Endothelial cell of umbilical vein (primary cell): Measurements from ENCODE around the gene EHD3. TPM values are rescaled to one million over a fixed set of nuclear protein-coding genes. Genes with fewer than 3 reads are reported as not detected.

Experiments used
- BruUV-seq: library from RNA; stranded (reverse); fragments of 400-500 nt; replicated peaks from 2 replicates; lab custom pipeline; 2021; lab: Mats Ljungman, UMichigan
- CTCF ChIA-PET: fragments of 300-600, 350-600 bp; sonication (Branson Sonifier 250); formaldehyde crosslinking; loops from one replicate; lab custom pipeline; 2021; ENCODE audit warnings: antibody characterized with exemption, inconsistent platforms; lab: Charles Lee
- POLR2A ChIA-PET: fragments of 300-600, 350-600 bp; sonication (Branson Sonifier 250); formaldehyde crosslinking; loops from one replicate; lab custom pipeline; 2021; ENCODE audit warnings: antibody characterized with exemption, inconsistent platforms; lab: Charles Lee
- DNase-seq: peaks from one replicate; pipeline ENCODE4 v3.0.0-alpha.2; 2011; ENCODE audit warnings: low read depth, low spot score
- FAIRE-seq: peaks from 2 replicates; lab custom pipeline; 2011; peaks lifted over from hg19 to GRCh38; lab: Jason Lieb, UNC
- H2AFZ ChIP-seq: 2 replicates; pipeline ENCODE4 v1.6.0; 2012; ENCODE audit warnings: low read depth, low read length, control low read depth, inconsistent platforms
- H3K27ac ChIP-seq: 2 replicates; pipeline ENCODE4 v1.5.1; 2011; ENCODE audit warnings: low read depth, mild to moderate bottlenecking, control low read depth, low read length, moderate library complexity; ENCODE audit not compliant: insufficient read depth
- H3K27me3 ChIP-seq, 2 experiments: 2 replicates each; pipeline versions ENCODE4 v1.6.0 to v1.6.1; 2011; ENCODE audit warnings: low read length in 2 of 2, mixed read lengths in 1 of 2; ENCODE audit not compliant: control insufficient read depth in 2 of 2, insufficient read depth in 2 of 2
- H3K36me3 ChIP-seq, 2 experiments: 2 replicates in 1 of 2; 3 replicates in 1 of 2; pipeline ENCODE4 v1.5.1; 2011; ENCODE audit warnings: low read length in 2 of 2, mild to moderate bottlenecking in 1 of 2, moderate library complexity in 1 of 2; ENCODE audit not compliant: control insufficient read depth in 2 of 2, insufficient read depth in 2 of 2; ENCODE audit errors: extremely low read depth in 1 of 2
- H3K4me1 ChIP-seq: 3 replicates; pipeline ENCODE4 v1.5.1; 2011; ENCODE audit warnings: mild to moderate bottlenecking, low read length; ENCODE audit not compliant: control insufficient read depth, insufficient read depth; ENCODE audit errors: extremely low read depth
- H3K4me2 ChIP-seq: 2 replicates; pipeline ENCODE4 v1.6.1; 2011; ENCODE audit warnings: low read length, control low read depth, mixed read lengths; ENCODE audit not compliant: insufficient read depth
- H3K4me3 ChIP-seq, 3 experiments: fragments of 200-600 bp in 1 of 3; sonication (generic), shearing (Covaris generic) in 1 of 3; replicated peaks in 1 of 3; 2 replicates each; pipeline ENCODE4 v1.5.1; 2011 to 2016; ENCODE audit warnings: control low read depth in 3 of 3, low read length in 3 of 3, mild to moderate bottlenecking in 2 of 3, inconsistent platforms in 1 of 3, low read depth in 1 of 3, moderate library complexity in 1 of 3; ENCODE audit not compliant: insufficient read depth in 1 of 3
- H3K79me2 ChIP-seq: 2 replicates; pipeline ENCODE4 v1.6.0; 2012; ENCODE audit warnings: low read length, inconsistent platforms; ENCODE audit not compliant: control insufficient read depth, insufficient read depth
- H3K9ac ChIP-seq: replicated peaks from 2 replicates; pipeline ENCODE3; 2011; ENCODE audit warnings: low read length, control low read depth; ENCODE audit not compliant: insufficient read depth; ENCODE audit errors: extremely low read depth
- H3K9me1 ChIP-seq: replicated peaks from 3 replicates; pipeline ENCODE4 v1.6.0; 2011; ENCODE audit warnings: mild to moderate bottlenecking, low read length; ENCODE audit not compliant: control insufficient read depth, insufficient read depth; ENCODE audit errors: extremely low read depth
- H3K9me3 ChIP-seq: replicated peaks from 2 replicates; pipeline ENCODE4 v1.5.1; 2012; ENCODE audit warnings: low read length, inconsistent platforms; ENCODE audit not compliant: control insufficient read depth, insufficient read depth
- H4K20me1 ChIP-seq: replicated peaks from 2 replicates; pipeline ENCODE3; 2011; ENCODE audit warnings: mild to moderate bottlenecking, low read length; ENCODE audit not compliant: control insufficient read depth, insufficient read depth; ENCODE audit errors: extremely low read depth
- EZH2 ChIP-seq: IDR thresholded peaks from 2 replicates; pipeline ENCODE4 v1.6.1; 2012; ENCODE audit warnings: borderline replicate concordance, low read depth, mild to moderate bottlenecking, moderate library complexity, low read length, inconsistent platforms; ENCODE audit not compliant: severe bottlenecking
- FOS ChIP-seq: IDR thresholded peaks from 2 replicates; pipeline ENCODE4 v1.6.1; 2011; ENCODE audit warnings: mild to moderate bottlenecking, low read length, moderate library complexity, borderline replicate concordance; ENCODE audit not compliant: insufficient read depth
- GATA2 ChIP-seq: IDR thresholded peaks from 2 replicates; pipeline ENCODE4 v1.7.0; 2011; ENCODE audit warnings: low read depth, mild to moderate bottlenecking, moderate library complexity, mixed read lengths, low read length; ENCODE audit not compliant: insufficient read length, insufficient read depth
- JUN ChIP-seq: IDR thresholded peaks from 2 replicates; pipeline ENCODE4 v1.6.1; 2011; ENCODE audit warnings: borderline replicate concordance, low read depth; ENCODE audit not compliant: insufficient read length, insufficient read depth
- MYC ChIP-seq: IDR thresholded peaks from one replicate; pipeline ENCODE4 v1.6.1; 2011; ENCODE audit warnings: mild to moderate bottlenecking, low read depth, low read length
- POLR2A ChIP-seq: IDR thresholded peaks from 2 replicates; pipeline ENCODE4 v1.6.1; 2012; ENCODE audit warnings: low read depth, mild to moderate bottlenecking, control low read depth, low read length
- POLR2AphosphoS5 ChIP-seq: IDR thresholded peaks from 2 replicates; pipeline ENCODE4 v1.6.1; 2012; ENCODE audit warnings: low read depth, mild to moderate bottlenecking, control low read depth, low read length, moderate library complexity; ENCODE audit not compliant: insufficient read depth
- dilution Hi-C: fragments of 300-500 bp; cut with MboI; formaldehyde crosslinking; loops from one replicate; pipeline ENCODE4 v1.15.0; 2019; ENCODE audit warnings: low sequenced_read_pairs; ENCODE audit not compliant: extremely low pct_ligation_motif_present
- intact Hi-C: fragments of 100-400 bp; cut with micrococcal nuclease; formaldehyde crosslinking; loops from one replicate; pipeline ENCODE4 v1.10.0; 2022
- polyA plus RNA-seq, 4 experiments: library from polyadenylated mRNA; depleted of rRNA in 3 of 4; stranded (reverse) in 3 of 4; unstranded in 1 of 4; fragments of >200 nt; gene quantifications; 2 replicates each; pipeline versions ENCODE4 v1.2.1 to v1.2.3, GENCODE V29; 2011 to 2012; ENCODE audit warnings: missing spikeins in 1 of 4
- total RNA-seq: library from RNA; stranded (reverse); gene quantifications from 2 replicates; pipeline ENCODE4 v1.2.3, GENCODE V29; 2021
- TF ChIP-seq, protein P1 (sequence below): IDR thresholded peaks from 2 replicates; pipeline ENCODE4 v1.6.1; 2011; ENCODE audit not compliant: insufficient read depth, insufficient read length
- TF ChIP-seq, protein P2 (sequence below), 2 donors: IDR thresholded peaks; 1 replicate in 1 of 2; 2 replicates in 1 of 2; pipeline ENCODE4 v1.5.1; 2011; ENCODE audit warnings: low read length in 2 of 2, mild to moderate bottlenecking in 2 of 2, moderate library complexity in 2 of 2, control low read depth in 1 of 2, inconsistent platforms in 1 of 2, low read depth in 1 of 2; ENCODE audit not compliant: insufficient read depth in 1 of 2; ENCODE audit errors: extremely low read depth in 1 of 2

Gene EHD3
- total and polyA plus RNA-seq, 2 donors (not counting 3 experiments of a cell fraction or from before 2014, with no cell fraction given): 6.5 to 12.1 TPM

DNA sequence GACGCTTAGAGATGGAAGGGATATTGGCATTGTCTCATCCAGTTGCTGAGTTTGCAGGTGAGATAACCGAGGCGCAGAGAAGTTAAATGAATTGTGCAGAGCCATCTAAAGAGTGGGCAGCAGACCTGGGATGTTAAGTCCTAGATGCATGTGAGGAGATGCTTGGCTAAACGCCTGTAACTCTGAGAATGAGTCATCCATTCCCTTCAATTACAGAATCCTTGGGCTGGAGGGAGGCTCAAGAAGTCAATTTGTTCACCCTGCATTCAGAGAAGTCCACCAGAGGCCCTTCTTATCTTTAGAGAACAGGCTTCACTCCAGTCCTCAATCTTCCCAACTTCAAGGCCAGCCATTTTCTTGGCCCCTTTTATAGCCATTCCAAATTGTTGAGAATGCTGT is 1.6 kb downstream of the EHD3 start:
- dilution Hi-C loops (no loop called here), intact Hi-C loops (loop anchor here (2.0 kb wide), 2 partner anchors 49 to 61 kb away; no protein-coding TSS in a partner anchor)
- Histone ChIP-seq H3K4me1 (peaks cover 4% of the 10 kb centered on the region), H3K36me3 (no peaks in the 10 kb centered on the region), H3K79me2 (no peaks in the 10 kb centered on the region), H3K27ac (no peak overlapping the region), H2AFZ (no peak overlapping the region), H3K4me3 (no peak overlapping the region), H3K9me1 (no peaks in the 10 kb centered on the region), H3K4me2 (no peak overlapping the region), H3K27me3 (peaks cover 6 to 11% of the 10 kb centered on the region in 2 experiments), H4K20me1 (no peaks in the 10 kb centered on the region), H3K9me3 (no peaks in the 10 kb centered on the region), H3K9ac (no peak overlapping the region)
- ChIA-PET CTCF (no interaction called here), POLR2A (no interaction called here)
- peak; percentile 12 for FAIRE-seq
- DNase-seq: peak; percentile 21
- BruUV-seq: no TSS peak
- TF ChIP-seq FOS (peak; percentile 13), JUN (peak; percentile 56), POLR2A (no peak)

DNA sequence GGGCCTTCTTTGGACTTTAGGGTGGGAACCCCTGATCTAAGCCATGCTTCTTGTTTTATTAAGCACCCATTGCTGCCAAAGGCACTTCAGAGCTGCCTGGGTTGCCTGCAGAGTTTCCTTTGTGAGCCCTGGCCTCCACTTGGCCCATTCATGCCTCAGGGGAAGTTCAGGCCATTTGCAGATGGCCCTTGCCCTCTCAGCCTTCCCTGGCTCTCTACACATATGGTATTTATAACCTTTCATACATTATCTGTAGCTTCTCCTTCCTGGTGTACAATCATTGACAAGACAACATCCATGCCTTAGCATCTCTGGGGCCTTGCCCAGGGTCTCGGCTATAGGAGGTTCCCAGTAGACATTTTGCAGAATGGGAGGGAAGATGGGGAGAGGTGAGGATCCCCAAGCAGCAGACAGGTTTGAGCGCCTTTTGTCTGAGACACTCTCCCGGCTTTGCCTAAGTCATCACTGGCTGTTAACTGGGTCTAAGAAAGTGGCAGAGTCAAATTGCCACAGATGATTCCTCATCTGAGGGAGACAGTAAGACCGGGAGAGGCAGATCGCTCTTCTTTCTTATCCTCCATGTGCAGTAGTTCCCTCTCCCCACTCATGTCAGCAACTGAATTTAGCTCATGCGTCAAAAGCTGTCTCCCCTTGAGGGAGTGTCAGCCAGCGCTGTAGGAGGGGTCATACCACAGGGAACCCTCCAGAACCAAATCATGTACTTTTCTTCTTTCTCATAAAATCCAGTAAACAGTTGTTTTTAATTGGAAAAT is 2.7 kb downstream of the EHD3 start:
- DNase-seq (no peak), FAIRE-seq (no peak)
- no peak overlapping the region for H3K4me3 ChIP-seq
- dilution Hi-C loops: no loop called here
- intact Hi-C loops: no loop called here
- no peaks in the 10 kb centered on the region for H3K36me3 ChIP-seq
- ChIA-PET CTCF (no interaction called here), POLR2A (no interaction called here)
- H3K4me1 ChIP-seq: peaks cover 4% of the 10 kb centered on the region
- H3K27ac ChIP-seq: no peak overlapping the region
- no peaks in the 10 kb centered on the region for H4K20me1 ChIP-seq
- no peaks in the 10 kb centered on the region for H3K9me3 ChIP-seq
- H3K4me2 ChIP-seq: no peak overlapping the region
- no TSS peak for BruUV-seq
- H3K9ac ChIP-seq: no peak overlapping the region
- TF ChIP-seq, protein P1, sequence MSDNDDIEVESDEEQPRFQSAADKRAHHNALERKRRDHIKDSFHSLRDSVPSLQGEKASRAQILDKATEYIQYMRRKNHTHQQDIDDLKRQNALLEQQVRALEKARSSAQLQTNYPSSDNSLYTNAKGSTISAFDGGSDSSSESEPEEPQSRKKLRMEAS: no peak
- TF ChIP-seq FOS (no peak), EZH2 (no peak), POLR2A (no peak), POLR2AphosphoS5 (no peak), GATA2 (no peak), JUN (no peak), MYC (no peak)
- TF ChIP-seq, protein P2, sequence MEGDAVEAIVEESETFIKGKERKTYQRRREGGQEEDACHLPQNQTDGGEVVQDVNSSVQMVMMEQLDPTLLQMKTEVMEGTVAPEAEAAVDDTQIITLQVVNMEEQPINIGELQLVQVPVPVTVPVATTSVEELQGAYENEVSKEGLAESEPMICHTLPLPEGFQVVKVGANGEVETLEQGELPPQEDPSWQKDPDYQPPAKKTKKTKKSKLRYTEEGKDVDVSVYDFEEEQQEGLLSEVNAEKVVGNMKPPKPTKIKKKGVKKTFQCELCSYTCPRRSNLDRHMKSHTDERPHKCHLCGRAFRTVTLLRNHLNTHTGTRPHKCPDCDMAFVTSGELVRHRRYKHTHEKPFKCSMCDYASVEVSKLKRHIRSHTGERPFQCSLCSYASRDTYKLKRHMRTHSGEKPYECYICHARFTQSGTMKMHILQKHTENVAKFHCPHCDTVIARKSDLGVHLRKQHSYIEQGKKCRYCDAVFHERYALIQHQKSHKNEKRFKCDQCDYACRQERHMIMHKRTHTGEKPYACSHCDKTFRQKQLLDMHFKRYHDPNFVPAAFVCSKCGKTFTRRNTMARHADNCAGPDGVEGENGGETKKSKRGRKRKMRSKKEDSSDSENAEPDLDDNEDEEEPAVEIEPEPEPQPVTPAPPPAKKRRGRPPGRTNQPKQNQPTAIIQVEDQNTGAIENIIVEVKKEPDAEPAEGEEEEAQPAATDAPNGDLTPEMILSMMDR (IDR thresholded peaks at IDR 0.05; ENCODE audit: extremely low read depth in 1 of 2, insufficient read depth in 1 of 2, low read depth in 1 of 2, low read length in 2 of 2): no peak
- no peaks in the 10 kb centered on the region for H3K79me2 ChIP-seq
- no peak overlapping the region for H2AFZ ChIP-seq
- H3K27me3 ChIP-seq: peaks cover 3 to 4% of the 10 kb centered on the region in 2 experiments
- no peaks in the 10 kb centered on the region for H3K9me1 ChIP-seq
